Activated naive CD4-positive, alpha-beta T cell treated with anti-CD3 and anti-CD28 coated beads, Interleukin-2, amount 50 U/mL, for 72 hours (primary cell): ENCODE measurements around the gene OLFML2B. TPM values are rescaled to one million over a fixed set of nuclear protein-coding genes. Genes with fewer than 3 reads are reported as not detected.

Experiments used
- ATAC-seq, 2 donors: fragments of 150-1000 bp; cut with Tn5 transposase; 2 replicates each; pipeline ENCODE4 v1.10.0; 2021; ENCODE audit warnings: mild to moderate bottlenecking in 2 of 2, moderate library complexity in 2 of 2
- DNase-seq, 2 donors: peaks; one replicate each; pipeline ENCODE4 v3.0.0; 2021 to 2022; ENCODE audit warnings: low spot score in 2 of 2
- H3K27ac Mint-ChIP-seq, 2 donors: one replicate each; pipeline ENCODE4 v1.8.0; 2022; ENCODE audit warnings: mild to moderate bottlenecking in 2 of 2, mixed read lengths in 2 of 2
- H3K36me3 Mint-ChIP-seq, 2 donors: one replicate each; pipeline ENCODE4 v1.8.0; 2022; ENCODE audit warnings: mixed read lengths in 2 of 2
- H3K9me3 Mint-ChIP-seq, 2 donors: one replicate each; pipeline ENCODE4 v1.8.0; 2022; ENCODE audit warnings: mixed read lengths in 2 of 2
- total RNA-seq, 2 donors: library from RNA; stranded (reverse); gene quantifications; one replicate each; pipeline ENCODE4 v1.2.3, GENCODE V29; 2022

The OLFML2B gene
- total RNA-seq, 2 donors from 2014 or later: 0.14 to 0.18 TPM

GRCh38 chr1:161997152-161997551 lies 26.5 kb downstream of the OLFML2B start:
- ATAC-seq (no peak), DNase-seq (no peak)
- peaks cover 0 to 7% of the 10 kb centered on the region in 2 donors for H3K36me3 Mint-ChIP-seq
- no peaks in the 10 kb centered on the region for H3K9me3 Mint-ChIP-seq
- no peak overlapping the region for H3K27ac Mint-ChIP-seq

- H3K27ac Mint-ChIP-seq: no peak overlapping the region
- H3K36me3 Mint-ChIP-seq: peaks cover 5 to 7% of the 10 kb centered on the region in 2 donors
- DNase-seq (no peak), ATAC-seq (no peak)
- H3K9me3 Mint-ChIP-seq: peaks cover 0 to 5% of the 10 kb centered on the region in 2 donors
These were observed 29.4 kb downstream of the OLFML2B start for GRCh38 chr1:161994175-161994668.

GRCh38 chr1:161993576-161993975 lies 30.1 kb downstream of the OLFML2B start:
- DNase-seq (no peak), ATAC-seq (no peak)
- Mint-ChIP-seq H3K9me3 (peaks cover 4 to 11% of the 10 kb centered on the region in 2 donors), H3K27ac (no peak overlapping the region), H3K36me3 (peaks cover 5 to 7% of the 10 kb centered on the region in 2 donors)

DNA sequence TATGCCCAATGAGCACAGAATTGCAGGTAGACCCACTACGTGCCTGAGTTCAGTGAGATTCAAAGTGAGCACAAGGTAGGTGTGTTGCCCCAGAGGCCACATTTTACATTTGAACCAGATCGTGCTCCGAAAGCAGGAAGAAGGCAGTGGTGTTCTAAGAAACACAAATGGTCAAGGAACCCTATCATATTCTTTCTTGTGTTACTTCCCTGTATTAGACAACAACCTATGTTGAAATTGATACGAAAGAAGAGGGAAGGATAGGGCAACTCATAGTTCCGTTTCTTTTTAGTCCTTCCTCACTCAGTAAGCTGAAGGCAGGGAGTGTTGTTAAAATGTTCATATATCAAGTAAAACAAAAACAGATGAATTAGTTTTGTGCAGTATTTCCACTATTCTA lies 33.9 kb downstream of the OLFML2B start:
- Mint-ChIP-seq H3K36me3 (peaks cover 13 to 17% of the 10 kb centered on the region in 2 donors), H3K27ac (no peak overlapping the region), H3K9me3 (peaks cover 4 to 20% of the 10 kb centered on the region in 2 donors)
- no peak for DNase-seq
- no peak for ATAC-seq

DNA sequence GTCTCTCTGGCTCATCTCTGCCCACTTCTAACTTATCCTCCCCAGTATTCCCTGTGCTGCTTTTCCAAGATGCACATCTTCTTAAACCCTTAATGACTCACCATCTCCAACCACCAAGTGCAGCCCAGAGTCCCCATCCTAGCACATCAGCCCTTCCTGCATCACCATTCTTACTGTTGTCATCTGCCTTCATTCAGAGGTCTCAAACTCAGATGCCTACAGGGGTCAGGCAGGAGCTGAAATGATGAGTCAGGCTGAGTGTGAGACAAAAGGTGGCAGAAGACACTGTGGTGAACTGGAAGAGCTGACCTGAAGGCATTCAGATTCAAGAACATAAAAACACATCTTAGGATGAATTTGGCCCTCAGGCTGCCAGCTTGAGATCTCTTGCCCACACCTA lies 34.6 kb downstream of the OLFML2B start:
- H3K27ac Mint-ChIP-seq: peak overlapping the region in 1 of 2 donors; percentile 21
- H3K36me3 Mint-ChIP-seq: peaks cover 13 to 17% of the 10 kb centered on the region in 2 donors
- DNase-seq (no peak), ATAC-seq (no peak)
- peaks cover 4 to 20% of the 10 kb centered on the region in 2 donors for H3K9me3 Mint-ChIP-seq

GRCh38 chr1:161988413-161988812 lies 35.3 kb downstream of the OLFML2B start:
- H3K9me3 Mint-ChIP-seq: peaks cover 4 to 20% of the 10 kb centered on the region in 2 donors
- no peak for ATAC-seq
- DNase-seq: no peak
- peak overlapping the region; percentile 21 to 70 for H3K27ac Mint-ChIP-seq
- peaks cover 13 to 17% of the 10 kb centered on the region in 2 donors for H3K36me3 Mint-ChIP-seq

- ATAC-seq: no peak
- DNase-seq: no peak
These were observed 35.8 kb downstream of the OLFML2B start for GRCh38 chr1:161987872-161988271.

GRCh38 chr1:161987303-161987702 lies 36.4 kb downstream of the OLFML2B start:
- peaks cover 4 to 20% of the 10 kb centered on the region in 2 donors for H3K9me3 Mint-ChIP-seq
- peaks cover 12 to 13% of the 10 kb centered on the region in 2 donors for H3K36me3 Mint-ChIP-seq
- DNase-seq (no peak), ATAC-seq (no peak)
- H3K27ac Mint-ChIP-seq: no peak overlapping the region

More at GRCh38 chr1:161987872-161988271, 35.8 kb downstream of the OLFML2B start:
- no peak overlapping the region for H3K27ac Mint-ChIP-seq
- H3K36me3 Mint-ChIP-seq: peaks cover 13 to 17% of the 10 kb centered on the region in 2 donors
- H3K9me3 Mint-ChIP-seq: peaks cover 4 to 20% of the 10 kb centered on the region in 2 donors

DNA sequence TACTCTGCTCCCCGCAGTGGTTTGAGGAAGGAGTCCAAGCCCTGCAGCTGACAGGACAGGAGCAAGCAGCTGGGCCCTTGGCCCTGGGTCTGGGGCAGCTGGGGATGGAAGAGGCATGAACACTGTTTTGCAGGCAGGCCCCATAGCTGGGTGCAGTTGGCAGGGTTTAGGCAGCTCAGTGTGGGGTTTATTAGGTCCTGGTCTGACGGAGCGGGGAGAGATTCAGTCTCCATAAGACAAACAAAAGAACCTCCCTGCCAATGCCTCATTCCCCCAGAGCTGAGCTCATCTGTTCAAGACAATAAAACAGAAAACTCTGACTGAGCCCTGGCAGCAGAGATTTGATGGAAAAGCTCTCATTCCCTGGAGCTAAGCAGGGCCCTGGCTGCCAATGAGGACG lies 37.3 kb downstream of the OLFML2B start:
- H3K27ac Mint-ChIP-seq: no peak overlapping the region
- H3K36me3 Mint-ChIP-seq: peaks cover 10 to 13% of the 10 kb centered on the region in 2 donors
- no peak for DNase-seq
- no peak for ATAC-seq
- peaks cover 4 to 20% of the 10 kb centered on the region in 2 donors for H3K9me3 Mint-ChIP-seq

DNA sequence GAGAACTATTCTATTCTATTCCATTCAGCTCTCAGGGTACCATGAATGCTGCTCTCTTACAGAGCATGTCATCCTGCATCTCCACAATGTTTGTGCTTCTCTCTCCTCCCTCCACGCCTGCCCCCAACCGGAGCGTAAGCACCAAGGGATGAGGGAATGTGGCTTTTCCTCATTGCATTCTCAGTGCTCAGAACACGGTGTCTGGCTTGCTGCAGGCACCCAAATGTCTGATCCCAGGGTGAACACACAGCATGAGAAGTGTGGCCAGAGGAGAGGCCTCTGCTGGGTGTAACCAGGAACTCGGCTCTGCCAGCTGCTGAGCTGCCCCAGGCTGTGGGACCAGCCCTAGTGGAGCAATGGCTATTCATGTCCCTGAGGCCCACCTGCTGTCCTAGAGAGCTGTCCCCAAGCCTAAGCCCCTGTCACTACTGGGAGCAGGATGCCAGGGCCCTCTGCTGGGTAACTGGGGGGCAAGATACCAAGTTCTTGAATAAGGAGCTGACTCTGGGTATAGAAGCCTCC lies 38.3 kb downstream of the OLFML2B start:
- peaks cover 4 to 16% of the 10 kb centered on the region in 2 donors for H3K9me3 Mint-ChIP-seq

GRCh38 chr1:161983725-161984124 lies 39.9 kb downstream of the OLFML2B start:
- ATAC-seq: no peak
- no peak for DNase-seq
- Mint-ChIP-seq H3K9me3 (peaks cover 0 to 11% of the 10 kb centered on the region in 2 donors), H3K36me3 (peaks cover 8 to 10% of the 10 kb centered on the region in 2 donors), H3K27ac (no peak overlapping the region)

More for the DNA sequence above, 38.3 kb downstream of the OLFML2B start:
- Mint-ChIP-seq H3K27ac (peak overlapping the region in 1 of 2 donors; percentile 1), H3K36me3 (peaks cover 8 to 10% of the 10 kb centered on the region in 2 donors)
- ATAC-seq (no peak), DNase-seq (no peak)

- ATAC-seq (no peak), DNase-seq (no peak)
- H3K27ac Mint-ChIP-seq: no peak overlapping the region
- H3K9me3 Mint-ChIP-seq: peaks cover 0 to 8% of the 10 kb centered on the region in 2 donors
- peaks cover 8 to 10% of the 10 kb centered on the region in 2 donors for H3K36me3 Mint-ChIP-seq
These were observed 40.8 kb downstream of the OLFML2B start for GRCh38 chr1:161982917-161983316.

GRCh38 chr1:161982507-161982895 lies 41.2 kb downstream of the OLFML2B start:
- ATAC-seq: no peak
- peaks cover 0 to 5% of the 10 kb centered on the region in 2 donors for H3K9me3 Mint-ChIP-seq
- H3K36me3 Mint-ChIP-seq: peaks cover 6 to 7% of the 10 kb centered on the region in 2 donors
- no peak overlapping the region for H3K27ac Mint-ChIP-seq
- no peak for DNase-seq

DNA sequence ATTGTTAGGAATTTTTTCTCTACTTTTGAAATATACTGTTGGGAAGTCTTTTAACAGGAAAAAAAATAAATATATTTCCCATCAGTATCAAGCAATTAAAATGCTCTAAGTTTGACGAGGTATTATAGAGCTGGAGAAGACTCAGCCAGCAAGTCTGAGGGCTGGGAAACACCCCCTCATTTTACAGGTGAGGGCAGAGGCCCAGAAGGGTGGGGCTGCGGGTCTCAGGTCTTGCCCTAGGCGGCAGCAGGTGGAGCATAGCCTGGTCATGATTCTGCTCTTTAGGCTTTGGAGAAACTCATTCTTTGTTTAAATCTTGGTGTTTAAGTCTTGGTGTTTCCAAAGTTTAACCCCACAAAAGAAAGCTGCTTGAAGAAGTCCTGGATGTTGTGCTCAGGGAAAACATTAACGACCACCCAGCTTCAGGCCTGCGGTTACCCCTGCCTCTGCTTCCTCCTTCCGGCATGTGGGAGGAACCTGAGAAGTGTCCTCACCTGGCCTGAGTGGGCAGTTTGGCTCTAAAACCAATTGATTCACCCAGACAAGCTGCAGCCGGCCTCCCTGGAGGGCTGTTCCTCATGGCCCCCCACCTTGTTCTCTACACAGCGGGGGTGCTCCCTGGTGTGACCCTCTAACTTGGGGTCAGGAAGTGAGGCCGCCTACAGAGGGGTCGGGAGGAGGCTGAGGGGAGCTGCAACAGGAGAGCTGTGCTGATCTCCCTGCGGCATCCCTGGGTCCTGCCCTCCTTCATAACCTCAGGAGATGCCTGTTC lies 41.7 kb downstream of the OLFML2B start:
- Mint-ChIP-seq H3K36me3 (peaks cover under 1% of the 10 kb centered on the region in 2 donors), H3K27ac (peak overlapping the region in 1 of 2 donors; percentile 70), H3K9me3 (no peaks in the 10 kb centered on the region)
- ATAC-seq: no peak
- no peak for DNase-seq

- H3K9me3 Mint-ChIP-seq: no peaks in the 10 kb centered on the region
- peak overlapping the region in 1 of 2 donors; percentile 70 for H3K27ac Mint-ChIP-seq
- DNase-seq: no peak
- H3K36me3 Mint-ChIP-seq: no peaks in the 10 kb centered on the region
- ATAC-seq: no peak
These were observed 42.5 kb downstream of the OLFML2B start for GRCh38 chr1:161981126-161981525.

- ATAC-seq: no peak
- H3K9me3 Mint-ChIP-seq: no peaks in the 10 kb centered on the region
- DNase-seq: no peak
- no peak overlapping the region for H3K27ac Mint-ChIP-seq
- H3K36me3 Mint-ChIP-seq: no peaks in the 10 kb centered on the region
These were observed 45.5 kb downstream of the OLFML2B start for GRCh38 chr1:161978011-161978790.
